ENCODE results near the gene KRTAP2-2. TPM values are rescaled to one million over a fixed set of nuclear protein-coding genes. Genes with fewer than 3 reads are reported as not detected.

KRTAP2-2 gene
- total RNA-seq, 1 donor from 2014 or later, result not detected

- Mint-ChIP-seq H3K27ac (ENCODE audit: unreplicated experiment) (no peak overlapping the region), H3K4me1 (peaks cover 5% of the 10 kb centered on the region), H3K9me3 (no peaks in the 10 kb centered on the region), H3K4me3 (no peak overlapping the region), H3K27me3 (ENCODE audit: low read depth) (no peaks in the 10 kb centered on the region), H3K36me3 (ENCODE audit: low read depth) (no peaks in the 10 kb centered on the region)
- DNase-seq (ENCODE audit: low read depth, low spot score), result no peak
- no peak for TF ChIP-seq CTCF (conservative IDR thresholded peaks at IDR 0.05)
These were observed 39.6 kb downstream of the KRTAP2-2 start for GRCh38 chr17:41015454-41015853.

- no peak for DNase-seq (ENCODE audit: low read depth, low spot score)
These were observed 41.4 kb downstream of the KRTAP2-2 start for GRCh38 chr17:41013606-41014005.

GRCh38 chr17:41013181-41013580 is 41.8 kb downstream of the KRTAP2-2 start:
- Mint-ChIP-seq H3K27ac (ENCODE audit: unreplicated experiment) (no peak overlapping the region), H3K4me1 (peaks cover 5% of the 10 kb centered on the region), H3K27me3 (ENCODE audit: low read depth) (no peaks in the 10 kb centered on the region), H3K9me3 (no peaks in the 10 kb centered on the region), H3K4me3 (no peak overlapping the region), H3K36me3 (ENCODE audit: low read depth) (no peaks in the 10 kb centered on the region)
- no peak for DNase-seq (ENCODE audit: low read depth, low spot score)
- no peak for TF ChIP-seq CTCF (conservative IDR thresholded peaks at IDR 0.05)

More at GRCh38 chr17:41013606-41014005, 41.4 kb downstream of the KRTAP2-2 start:
- no peaks in the 10 kb centered on the region for H3K27me3 Mint-ChIP-seq (ENCODE audit: low read depth)
- peaks cover 5% of the 10 kb centered on the region for H3K4me1 Mint-ChIP-seq
- H3K36me3 Mint-ChIP-seq (ENCODE audit: low read depth), result no peaks in the 10 kb centered on the region
- no peak overlapping the region for H3K4me3 Mint-ChIP-seq
- TF ChIP-seq CTCF (conservative IDR thresholded peaks at IDR 0.05), result no peak
- H3K27ac Mint-ChIP-seq (ENCODE audit: unreplicated experiment), result no peak overlapping the region
- no peaks in the 10 kb centered on the region for H3K9me3 Mint-ChIP-seq

- Mint-ChIP-seq H3K36me3 (ENCODE audit: low read depth) (no peaks in the 10 kb centered on the region), H3K9me3 (no peaks in the 10 kb centered on the region), H3K4me3 (no peak overlapping the region), H3K4me1 (peaks cover 5% of the 10 kb centered on the region), H3K27ac (ENCODE audit: unreplicated experiment) (no peak overlapping the region), H3K27me3 (ENCODE audit: low read depth) (no peaks in the 10 kb centered on the region)
- DNase-seq (ENCODE audit: low read depth, low spot score), result no peak
- TF ChIP-seq CTCF (conservative IDR thresholded peaks at IDR 0.05), result no peak
These were observed 42.5 kb downstream of the KRTAP2-2 start for GRCh38 chr17:41012326-41013120.

GRCh38 chr17:41010441-41010840 is 44.6 kb downstream of the KRTAP2-2 start:
- TF ChIP-seq CTCF (conservative IDR thresholded peaks at IDR 0.05), result no peak
- no peaks in the 10 kb centered on the region for H3K36me3 Mint-ChIP-seq (ENCODE audit: low read depth)

More at GRCh38 chr17:41010441-41010840, 44.6 kb downstream of the KRTAP2-2 start:
- H3K27me3 Mint-ChIP-seq (ENCODE audit: low read depth), result no peaks in the 10 kb centered on the region
- no peak overlapping the region for H3K4me3 Mint-ChIP-seq
- H3K4me1 Mint-ChIP-seq, result no peaks in the 10 kb centered on the region
- DNase-seq (ENCODE audit: low read depth, low spot score), result no peak
- no peaks in the 10 kb centered on the region for H3K9me3 Mint-ChIP-seq
- H3K27ac Mint-ChIP-seq (ENCODE audit: unreplicated experiment), result no peak overlapping the region
